ENCODE results near the gene CCL13.

- no peak for TF ChIP-seq GATA2 (IDR thresholded peaks at IDR 0.05; ENCODE audit: low read depth, low read length)
- TF ChIP-seq GATA3 (IDR thresholded peaks at IDR 0.05; ENCODE audit: low read depth, low read length), result no peak
These were observed 30.0 kb downstream of the CCL13 start for GRCh38 chr17:34386343-34386696.

Measured in SH-SY5Y (cell line).